Measurements from ENCODE around the gene HACD1.
A peak's percentile ranks its signal among the peaks of the same experiment; 100 is the strongest.
"Not testable (repeated sequence)": the region's sequence is repeated elsewhere in the genome, so short reads cannot be mapped to it uniquely, and the experiment has no call there.

Gene HACD1

DNA sequence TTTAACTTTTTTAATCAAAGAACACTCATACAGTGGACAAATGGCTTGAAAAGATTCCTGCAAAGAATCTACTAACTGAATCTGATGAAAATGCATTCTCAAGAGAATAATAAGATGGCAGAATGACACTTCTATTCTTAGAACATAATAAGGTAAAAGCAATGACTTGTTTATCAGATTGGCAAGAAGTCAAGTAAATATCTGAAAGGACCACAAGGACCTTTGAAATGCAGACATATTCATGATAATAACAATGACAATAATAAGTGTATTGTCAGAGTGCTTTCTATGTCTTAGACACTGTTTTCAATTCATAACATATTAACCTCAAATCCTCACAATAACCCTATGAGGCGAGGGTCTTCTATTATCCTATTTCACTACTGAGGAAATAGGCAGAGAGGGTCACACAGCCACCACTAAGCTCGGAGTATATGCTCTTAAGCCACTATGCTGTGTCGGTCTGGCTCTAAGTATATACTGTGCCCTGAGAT lies 10.6 kb downstream of the HACD1 start:
- no peak overlapping the region for H3K4me3 ChIP-seq (replicated peaks; ENCODE audit: low read depth, low read length)
- DNase-seq (ENCODE audit: low read depth): no peak
- TF ChIP-seq, protein P1, sequence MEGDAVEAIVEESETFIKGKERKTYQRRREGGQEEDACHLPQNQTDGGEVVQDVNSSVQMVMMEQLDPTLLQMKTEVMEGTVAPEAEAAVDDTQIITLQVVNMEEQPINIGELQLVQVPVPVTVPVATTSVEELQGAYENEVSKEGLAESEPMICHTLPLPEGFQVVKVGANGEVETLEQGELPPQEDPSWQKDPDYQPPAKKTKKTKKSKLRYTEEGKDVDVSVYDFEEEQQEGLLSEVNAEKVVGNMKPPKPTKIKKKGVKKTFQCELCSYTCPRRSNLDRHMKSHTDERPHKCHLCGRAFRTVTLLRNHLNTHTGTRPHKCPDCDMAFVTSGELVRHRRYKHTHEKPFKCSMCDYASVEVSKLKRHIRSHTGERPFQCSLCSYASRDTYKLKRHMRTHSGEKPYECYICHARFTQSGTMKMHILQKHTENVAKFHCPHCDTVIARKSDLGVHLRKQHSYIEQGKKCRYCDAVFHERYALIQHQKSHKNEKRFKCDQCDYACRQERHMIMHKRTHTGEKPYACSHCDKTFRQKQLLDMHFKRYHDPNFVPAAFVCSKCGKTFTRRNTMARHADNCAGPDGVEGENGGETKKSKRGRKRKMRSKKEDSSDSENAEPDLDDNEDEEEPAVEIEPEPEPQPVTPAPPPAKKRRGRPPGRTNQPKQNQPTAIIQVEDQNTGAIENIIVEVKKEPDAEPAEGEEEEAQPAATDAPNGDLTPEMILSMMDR (IDR thresholded peaks at IDR 0.05; ENCODE audit: low read length, missing control alignments): no peak

GRCh38 chr10:17605936-17606335 lies 11.2 kb downstream of the HACD1 start:
- TF ChIP-seq, protein P1 (IDR thresholded peaks at IDR 0.05; ENCODE audit: low read length, missing control alignments): no peak
- no peak for DNase-seq (ENCODE audit: low read depth)
- H3K4me3 ChIP-seq (replicated peaks; ENCODE audit: low read depth, low read length): no peak overlapping the region

DNA sequence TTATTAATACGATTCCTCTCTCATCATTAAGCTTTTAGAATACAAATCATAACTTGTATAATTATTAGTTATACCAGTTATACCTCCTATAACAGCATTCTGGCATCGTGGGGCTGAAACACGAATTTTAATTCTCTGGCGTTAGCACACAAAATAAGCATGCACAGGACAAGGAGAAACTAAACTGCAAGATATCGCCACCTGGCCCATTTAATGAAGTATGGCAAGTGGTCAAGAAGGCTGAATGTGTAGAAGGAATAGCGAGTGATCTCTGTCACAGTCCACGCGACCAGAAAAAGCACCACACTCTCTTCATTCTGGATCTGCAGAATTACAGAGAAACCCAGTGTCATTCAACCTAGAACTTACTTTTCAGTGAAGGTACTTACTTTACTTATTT lies 18.1 kb downstream of the HACD1 start:
- no peak overlapping the region for H3K4me3 ChIP-seq (replicated peaks; ENCODE audit: low read depth, low read length)
- TF ChIP-seq, protein P1 (IDR thresholded peaks at IDR 0.05; ENCODE audit: low read length, missing control alignments): peak; percentile 54
- DNase-seq (ENCODE audit: low read depth): peak; percentile 62

DNA sequence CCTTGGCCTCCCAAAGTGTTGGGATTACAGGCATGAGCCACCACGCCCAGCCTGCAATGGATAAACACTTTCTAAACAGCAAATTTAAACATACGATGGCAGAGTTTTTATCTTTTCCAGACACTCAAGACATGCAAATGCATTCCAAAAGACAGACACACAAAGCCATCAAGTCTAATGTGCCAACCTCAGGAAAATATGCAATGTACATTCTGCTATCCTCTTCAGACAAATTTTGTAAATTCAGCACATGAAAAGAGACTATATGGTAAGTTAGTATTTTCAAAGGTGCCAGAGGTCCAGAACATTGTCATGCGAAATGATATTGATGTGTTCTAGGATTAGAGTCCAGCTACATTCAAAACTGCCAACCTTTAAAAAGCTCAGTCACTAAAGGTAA lies 19.8 kb downstream of the HACD1 start:
- TF ChIP-seq, protein P1 (IDR thresholded peaks at IDR 0.05; ENCODE audit: low read length, missing control alignments): no peak
- no peak for DNase-seq (ENCODE audit: low read depth)
- no peak overlapping the region for H3K4me3 ChIP-seq (replicated peaks; ENCODE audit: low read depth, low read length)

DNA sequence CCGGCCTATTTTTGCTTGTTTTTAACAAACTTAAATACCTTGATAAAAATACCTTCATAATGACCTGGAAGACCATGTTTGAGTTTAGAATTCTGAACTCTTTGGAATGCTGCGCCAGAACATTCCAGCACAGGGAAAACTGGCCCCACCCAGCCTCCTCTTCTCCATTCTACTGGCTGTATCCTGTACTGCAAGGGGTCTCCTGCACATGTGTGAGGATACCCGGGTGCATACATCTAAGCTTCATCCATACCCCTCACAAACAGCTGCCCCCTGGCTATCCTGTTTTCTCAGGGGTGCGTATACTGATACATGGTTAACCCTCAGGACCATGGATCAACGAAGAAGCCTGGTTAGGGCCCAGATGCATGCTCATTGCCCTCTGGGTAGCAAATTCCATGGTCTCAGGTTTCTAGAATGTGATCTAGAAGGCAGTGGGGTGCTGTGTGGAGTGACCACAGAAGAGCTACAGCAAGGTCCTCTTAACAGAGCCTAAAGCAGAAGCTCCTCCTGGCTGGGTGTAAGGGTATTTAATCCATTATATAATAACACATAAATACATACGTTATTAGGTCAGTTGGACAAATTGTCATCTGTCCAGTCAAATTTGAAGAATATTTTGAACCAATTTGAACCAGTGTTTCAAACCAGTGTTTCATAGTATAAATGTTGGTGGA lies 26.1 kb downstream of the HACD1 start:
- TF ChIP-seq, protein P1 (IDR thresholded peaks at IDR 0.05; ENCODE audit: low read length, missing control alignments): no peak
- H3K4me3 ChIP-seq (replicated peaks; ENCODE audit: low read depth, low read length): no peak overlapping the region
- no peak for DNase-seq (ENCODE audit: low read depth)

GRCh38 chr10:17589316-17589715 lies 27.9 kb downstream of the HACD1 start:
- not testable (repeated sequence) for H3K4me3 ChIP-seq (replicated peaks; ENCODE audit: low read depth, low read length); DNase-seq (ENCODE audit: low read depth)

DNA sequence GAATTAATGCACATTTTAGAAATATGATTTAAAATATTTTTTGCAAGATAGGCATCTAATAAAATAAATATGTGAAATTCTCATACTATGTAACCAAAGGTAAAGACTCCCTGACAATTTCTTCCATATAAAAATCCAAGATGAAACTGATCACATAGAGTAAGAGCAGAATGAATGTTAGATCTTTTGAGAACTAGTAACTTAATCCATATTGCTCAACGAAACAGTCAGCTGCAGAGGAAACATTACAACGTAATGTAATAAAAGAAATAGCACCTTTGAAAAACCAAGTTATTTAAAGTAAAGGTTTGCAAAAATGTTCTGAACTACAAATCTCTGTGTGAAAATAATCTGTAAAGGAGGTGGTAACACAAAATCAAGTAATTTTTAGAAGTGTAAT lies 28.8 kb downstream of the HACD1 start:
- no peak for DNase-seq (ENCODE audit: low read depth)
- no peak overlapping the region for H3K4me3 ChIP-seq (replicated peaks; ENCODE audit: low read depth, low read length)
- TF ChIP-seq, protein P1 (IDR thresholded peaks at IDR 0.05; ENCODE audit: low read length, missing control alignments): no peak

DNA sequence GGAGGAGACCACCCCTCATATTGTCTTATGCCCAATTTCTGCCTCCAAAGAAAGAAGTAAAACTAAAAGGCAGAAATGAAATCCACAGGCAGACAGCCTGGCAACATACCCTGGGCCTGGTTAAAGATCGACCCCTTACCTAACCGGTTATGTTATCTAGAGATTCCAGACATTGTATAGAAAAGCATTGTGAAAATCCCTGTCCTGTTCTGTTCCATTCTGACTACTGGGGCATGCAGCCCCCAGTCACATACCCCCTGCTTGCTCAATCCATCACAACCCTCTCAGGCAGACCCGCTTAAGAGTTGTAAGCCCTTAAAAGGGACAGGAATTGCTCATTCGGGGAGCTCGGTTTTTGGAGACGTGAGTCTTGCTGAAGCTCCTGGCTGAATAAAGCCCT lies 29.9 kb downstream of the HACD1 start:
- DNase-seq (ENCODE audit: low read depth); H3K4me3 ChIP-seq (replicated peaks; ENCODE audit: low read depth, low read length): not testable (repeated sequence)
